T-cell (primary cell): ENCODE results near the gene SPINDOC. TPM values are rescaled to one million over a fixed set of nuclear protein-coding genes. Genes with fewer than 3 reads are reported as not detected.
"Not testable (repeated sequence)": the region's sequence is repeated elsewhere in the genome, so short reads cannot be mapped to it uniquely, and the experiment has no call there.

Experiments
- ATAC-seq, 4 experiments: fragments of 200-7000 bp in 3 of 4; fragments of 150-1000 bp in 1 of 4; cut with Tn5 transposase; replicated peaks in 1 of 4; 1 replicate in 3 of 4; 2 replicates in 1 of 4; pipeline ENCODE4 v1.10.0; 2021; ENCODE audit warnings: moderate library complexity in 3 of 4, mild to moderate bottlenecking in 2 of 4, moderate number of reproducible peaks in 1 of 4
- CTCF ChIA-PET, 2 donors: fragments of 300-600 bp; sonication (Branson Sonifier 250); formaldehyde crosslinking; loops; one replicate each; lab custom pipeline; 2022; ENCODE audit warnings: antibody characterized with exemption in 2 of 2; lab: Charles Lee
- POLR2A ChIA-PET, 2 donors: fragments of 300-600 bp; sonication (Branson Sonifier 250); formaldehyde crosslinking; loops; one replicate each; lab custom pipeline; 2022; ENCODE audit warnings: antibody characterized with exemption in 2 of 2; lab: Charles Lee
- DNase-seq, 35 experiments: peaks; one replicate each; pipeline versions ENCODE4 v3.0.0 to v3.0.0-alpha.2; 2013 to 2023
- H3K27ac ChIP-seq: one replicate; pipeline ENCODE4 v1.5.1; 2013; ENCODE audit warnings: low read length
- H3K27me3 ChIP-seq, 2 experiments: replicated peaks in 1 of 2; 1 replicate in 1 of 2; 2 replicates in 1 of 2; pipeline versions ENCODE4 v1.6.1 to v1.7.0; 2013; ENCODE audit warnings: low read length in 1 of 2, mixed read lengths in 1 of 2; ENCODE audit not compliant: control insufficient read depth in 2 of 2, insufficient read depth in 2 of 2; ENCODE audit errors: extremely low read depth in 1 of 2
- H3K36me3 ChIP-seq, 2 donors: 1 replicate in 1 of 2; 2 replicates in 1 of 2; pipeline versions ENCODE4 v1.6.1 to v1.7.0; 2013; ENCODE audit warnings: low read length in 1 of 2; ENCODE audit not compliant: control insufficient read depth in 2 of 2, insufficient read depth in 1 of 2; ENCODE audit errors: extremely low read depth in 1 of 2
- H3K4me1 ChIP-seq, 2 experiments: 1 replicate in 1 of 2; 2 replicates in 1 of 2; pipeline versions ENCODE4 v1.6.1 to v1.7.0; 2013; ENCODE audit warnings: low read length in 2 of 2, mixed read lengths in 1 of 2; ENCODE audit not compliant: insufficient read depth in 2 of 2, control insufficient read depth in 1 of 2; ENCODE audit errors: extremely low read depth in 1 of 2
- H3K4me3 ChIP-seq, 2 donors: 1 replicate in 1 of 2; 2 replicates in 1 of 2; pipeline versions ENCODE4 v1.5.1 to v1.7.0; 2013; ENCODE audit warnings: mild to moderate bottlenecking in 2 of 2, low read length in 1 of 2, moderate library complexity in 1 of 2; ENCODE audit not compliant: control insufficient read depth in 1 of 2; ENCODE audit errors: extremely low read depth in 1 of 2
- H3K9me3 ChIP-seq: 2 replicates; pipeline ENCODE4 v1.7.0; 2013
- H3K27ac Mint-ChIP-seq, 2 donors: one replicate each; pipeline ENCODE4 v1.8.0; 2020 to 2021; ENCODE audit warnings: mild to moderate bottlenecking in 2 of 2, mixed read lengths in 2 of 2
- H3K27me3 Mint-ChIP-seq, 2 donors: one replicate each; pipeline ENCODE4 v1.8.0; 2021 to 2022; ENCODE audit warnings: mixed read lengths in 2 of 2
- H3K36me3 Mint-ChIP-seq: one replicate; pipeline ENCODE4 v1.8.0; 2021; ENCODE audit warnings: mixed read lengths
- H3K4me1 Mint-ChIP-seq, 3 donors: one replicate each; pipeline ENCODE4 v1.8.0; 2020 to 2022; ENCODE audit warnings: mixed read lengths in 3 of 3, mild to moderate bottlenecking in 1 of 3
- H3K4me3 Mint-ChIP-seq, 3 donors: one replicate each; pipeline ENCODE4 v1.8.0; 2020 to 2022; ENCODE audit warnings: mild to moderate bottlenecking in 3 of 3, mixed read lengths in 3 of 3, moderate library complexity in 3 of 3
- H3K9me3 Mint-ChIP-seq, 3 donors: one replicate each; pipeline ENCODE4 v1.8.0; 2020 to 2022; ENCODE audit warnings: mixed read lengths in 3 of 3
- WGBS: methylation state at CpG from one replicate; pipeline ENCODE4 v1.1.5; 2013; ENCODE audit warnings: missing lambda C conversion rate; ENCODE audit not compliant: insufficient coverage; 5-methylcytosine and 5-hydroxymethylcytosine counted together
- total RNA-seq, 35 experiments: library from RNA in 6 of 35; stranded (reverse) in 6 of 35; fragments of 120-200 nt in 1 of 35; gene quantifications; one replicate each; pipeline versions ENCODE4 v1.2.1 to v1.2.4 and lab custom pipeline; 2013 to 2026

The SPINDOC gene
- total RNA-seq, 5 donors from 2014 or later (not counting 1 experiment from before 2014, with no cell fraction given): 8.1 to 16.1 (median 15.3) TPM

DNA sequence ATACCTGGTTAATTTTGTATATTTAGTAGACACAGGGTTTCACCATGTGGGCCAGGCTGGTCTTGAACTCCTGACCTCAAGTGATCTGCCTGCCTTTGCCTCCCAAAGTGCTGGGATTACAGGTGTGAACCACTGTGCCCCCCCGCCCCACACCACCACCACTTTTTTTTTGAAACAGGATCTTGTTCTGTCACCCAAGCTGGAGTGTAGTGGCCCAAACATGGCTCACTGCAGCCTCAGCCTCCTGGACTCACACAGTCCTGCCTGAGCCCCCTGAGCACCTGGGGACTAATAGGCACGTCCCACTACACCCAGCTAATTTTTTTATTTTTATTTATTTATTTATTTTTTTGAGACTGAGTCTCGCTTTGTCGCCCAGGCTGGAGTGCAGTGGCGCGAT is 50.4 kb downstream of the SPINDOC start:
- Histone ChIP-seq H3K4me1 (peaks cover 49 to 62% of the 10 kb centered on the region in 2 experiments), H3K36me3 (peaks cover 0 to 21% of the 10 kb centered on the region in 2 donors)
- H3K4me3 Mint-ChIP-seq, H3K9me3 Mint-ChIP-seq, H3K27ac ChIP-seq, H3K27me3 ChIP-seq, H3K4me3 ChIP-seq, POLR2A ChIA-PET, H3K27me3 Mint-ChIP-seq, ATAC-seq, H3K9me3 ChIP-seq, DNase-seq: not testable (repeated sequence)
- H3K4me1 Mint-ChIP-seq: peaks cover 60 to 73% (median 61%) of the 10 kb centered on the region in 3 donors
- peaks cover 19% of the 10 kb centered on the region for H3K36me3 Mint-ChIP-seq
- CTCF ChIA-PET: interaction anchor here in 1 of 2 donors (1.1 kb wide), 1 partner anchor 19 kb away, joined by 4 read pairs; no protein-coding TSS in a partner anchor
- H3K27ac Mint-ChIP-seq: peak overlapping the region; percentile 58 to 66
- no CpG with 5 or more reads among the region's 6 CpGs for WGBS

DNA sequence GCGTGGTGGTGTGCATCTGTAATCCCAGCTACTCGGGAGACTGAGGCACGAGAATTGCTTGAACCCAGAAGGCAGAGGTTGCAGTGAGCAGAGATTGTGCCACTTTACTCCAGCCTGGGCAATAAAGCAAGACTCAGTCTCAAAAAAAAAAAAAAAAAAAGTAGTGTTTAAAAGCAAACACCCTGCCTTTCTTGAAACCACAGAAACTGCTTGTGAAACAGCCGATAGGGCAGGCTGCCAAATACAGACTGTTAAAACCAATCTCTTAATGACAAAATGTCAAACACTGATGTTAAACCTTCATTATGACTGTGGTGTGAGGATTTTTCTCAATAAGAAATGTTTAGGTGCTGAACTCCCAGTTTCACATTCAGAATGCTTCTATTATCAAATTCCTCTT is 53.0 kb downstream of the SPINDOC start:
- 0% methylated on average over 2 of the region's 4 CpGs for WGBS
- peak; percentile 50 to 76 (median 71) for ATAC-seq

DNA sequence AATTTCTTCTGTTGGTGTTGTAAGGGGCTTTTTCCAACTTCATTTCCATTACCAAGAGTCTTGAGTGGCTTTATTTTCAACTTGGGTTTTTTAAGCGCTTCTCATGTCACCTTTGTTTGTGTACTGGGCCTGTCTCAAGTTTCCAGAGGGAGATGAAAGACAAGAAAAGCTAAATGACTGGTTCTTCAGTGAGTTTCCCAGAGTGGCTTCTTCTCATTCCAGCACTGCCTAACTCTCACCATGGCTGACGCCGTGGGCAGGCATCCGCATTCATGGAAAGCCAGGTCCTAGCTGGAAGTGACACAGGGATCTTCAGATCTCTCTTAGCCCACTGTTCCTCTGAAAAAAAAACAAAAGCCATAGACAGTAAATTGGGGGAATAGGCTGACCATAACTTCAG is 54.3 kb downstream of the SPINDOC start:
- H3K36me3 Mint-ChIP-seq: peaks cover 14% of the 10 kb centered on the region
- H3K9me3 Mint-ChIP-seq: no peaks in the 10 kb centered on the region
- Histone ChIP-seq H3K9me3 (no peaks in the 10 kb centered on the region), H3K27me3 (no peaks in the 10 kb centered on the region), H3K4me1 (peaks cover 79 to 91% of the 10 kb centered on the region in 2 experiments), H3K36me3 (peaks cover 0 to 12% of the 10 kb centered on the region in 2 donors), H3K27ac (peak overlapping the region; percentile 32), H3K4me3 (no peak overlapping the region)
- no peaks in the 10 kb centered on the region for H3K27me3 Mint-ChIP-seq
- H3K27ac Mint-ChIP-seq: peak overlapping the region; percentile 82 to 87
- ChIA-PET POLR2A (no interaction called here), CTCF (interaction anchor here in 1 of 2 donors (1.5 kb wide), 1 partner anchor 30 kb away, joined by 4 read pairs; no protein-coding TSS in a partner anchor)
- no CpG with 5 or more reads among the region's 4 CpGs for WGBS
- DNase-seq (no peak), ATAC-seq (no peak)
- H3K4me1 Mint-ChIP-seq: peaks cover 79 to 89% (median 83%) of the 10 kb centered on the region in 3 donors
- peak overlapping the region in 1 of 3 donors; percentile 82 for H3K4me3 Mint-ChIP-seq

More for the DNA sequence above, 53.0 kb downstream of the SPINDOC start:
- H3K4me3 Mint-ChIP-seq: peak overlapping the region; percentile 42 to 82 (median 53)
- H3K4me3 ChIP-seq: peak overlapping the region in 1 of 2 donors; percentile 15
- peaks cover 77 to 85% (median 80%) of the 10 kb centered on the region in 3 donors for H3K4me1 Mint-ChIP-seq
- H3K27me3 ChIP-seq: no peaks in the 10 kb centered on the region
- H3K27ac Mint-ChIP-seq: peak overlapping the region; percentile 82 to 87
- no peaks in the 10 kb centered on the region for H3K27me3 Mint-ChIP-seq
- H3K36me3 Mint-ChIP-seq: peaks cover 21% of the 10 kb centered on the region
- H3K4me1 ChIP-seq: peaks cover 73 to 83% of the 10 kb centered on the region in 2 experiments
- no peaks in the 10 kb centered on the region for H3K9me3 ChIP-seq
- peak overlapping the region; percentile 32 for H3K27ac ChIP-seq
- DNase-seq: peak; percentile 46 to 89 (median 78)
- peaks cover 0 to 18% of the 10 kb centered on the region in 2 donors for H3K36me3 ChIP-seq
- POLR2A ChIA-PET: no interaction called here
- H3K9me3 Mint-ChIP-seq: no peaks in the 10 kb centered on the region
- CTCF ChIA-PET: no interaction called here

DNA sequence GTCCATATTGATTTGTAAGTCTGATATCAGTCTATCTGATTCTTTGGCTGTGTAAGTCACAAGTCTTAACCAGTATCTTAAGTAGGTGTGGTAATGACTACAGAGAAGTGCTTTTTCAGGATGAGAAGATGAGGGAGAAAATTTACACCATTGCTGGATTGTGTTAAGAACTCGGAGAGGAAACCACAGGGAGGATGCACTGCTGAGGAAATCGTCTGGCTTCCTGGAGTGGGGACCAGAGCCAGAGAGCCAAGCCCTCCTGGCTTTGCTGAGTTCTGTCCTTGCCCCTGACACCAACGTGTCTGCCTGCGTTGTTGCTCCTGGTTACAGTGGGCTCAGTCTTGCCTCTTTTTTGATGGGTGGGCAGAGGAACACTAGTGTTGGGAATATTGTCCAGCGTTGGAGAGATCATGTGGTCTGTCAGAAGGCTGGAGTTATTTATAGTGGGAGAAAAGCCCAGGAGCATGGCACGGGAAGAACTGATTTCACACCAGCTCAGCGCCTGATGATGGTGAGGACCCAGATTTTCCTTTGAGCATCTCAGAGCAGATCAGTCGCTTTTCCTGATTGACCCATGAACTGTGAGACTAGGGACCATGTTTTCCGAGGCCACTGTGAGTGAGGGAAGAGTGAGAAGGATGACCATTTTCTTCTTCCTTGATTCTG is 55.3 kb downstream of the SPINDOC start:
- Mint-ChIP-seq H3K9me3 (no peaks in the 10 kb centered on the region), H3K4me1 (peaks cover 79 to 88% (median 83%) of the 10 kb centered on the region in 3 donors), H3K27ac (peak overlapping the region; percentile 77 to 87), H3K36me3 (peaks cover 10% of the 10 kb centered on the region), H3K27me3 (no peaks in the 10 kb centered on the region), H3K4me3 (peak overlapping the region in 2 of 3 donors; percentile 14 to 82)
- ChIA-PET POLR2A (no interaction called here), CTCF (interaction anchor here in 1 of 2 donors (0.6 kb wide), 1 partner anchor 8 kb away, joined by 7 read pairs; no protein-coding TSS in a partner anchor)
- WGBS: 58% methylated on average over 7 of the region's 9 CpGs
- Histone ChIP-seq H3K9me3 (no peaks in the 10 kb centered on the region), H3K36me3 (peaks cover 0 to 7% of the 10 kb centered on the region in 2 donors), H3K4me3 (no peak overlapping the region), H3K27ac (peak overlapping the region; percentile 78), H3K4me1 (peaks cover 80 to 93% of the 10 kb centered on the region in 2 experiments), H3K27me3 (no peaks in the 10 kb centered on the region)
- ATAC-seq (no peak), DNase-seq (no peak)

DNA sequence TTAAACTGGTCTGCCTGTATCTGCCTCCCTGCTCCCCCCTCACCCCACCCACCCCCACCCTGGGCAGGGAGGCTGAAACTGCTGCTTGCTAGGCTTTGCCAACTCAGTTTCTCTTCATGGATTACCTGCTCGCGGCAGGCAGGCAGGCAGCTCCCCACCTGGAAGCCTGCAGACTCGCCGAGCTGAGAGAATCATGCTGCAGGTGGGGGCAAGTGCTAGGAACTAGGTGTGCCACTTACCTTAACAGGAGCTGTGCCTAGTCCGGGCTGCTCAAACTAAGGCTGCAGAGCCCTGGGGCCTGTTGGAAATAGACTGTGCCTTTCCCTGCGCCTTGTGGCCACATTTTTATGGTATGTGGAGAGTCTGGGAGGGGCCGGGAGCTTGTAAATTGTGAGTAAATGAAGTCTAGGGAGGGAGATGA is 55.9 kb downstream of the SPINDOC start:
- WGBS: 57% methylated on average over 7 of the region's 7 CpGs
- Mint-ChIP-seq H3K27ac (peak overlapping the region; percentile 93), H3K27me3 (no peaks in the 10 kb centered on the region), H3K36me3 (peaks cover 10% of the 10 kb centered on the region), H3K4me3 (peak overlapping the region; percentile 55 to 82 (median 62)), H3K4me1 (peaks cover 79 to 92% (median 87%) of the 10 kb centered on the region in 3 donors), H3K9me3 (no peaks in the 10 kb centered on the region)
- DNase-seq (no peak), ATAC-seq (peak in 1 of 4 experiments; percentile 8)
- no peaks in the 10 kb centered on the region for H3K27me3 ChIP-seq
- H3K9me3 ChIP-seq: no peaks in the 10 kb centered on the region
- CTCF ChIA-PET: interaction anchor here in 1 of 2 donors (0.6 kb wide), 1 partner anchor 7 kb away, joined by 7 read pairs; no protein-coding TSS in a partner anchor
- H3K36me3 ChIP-seq: peaks cover 0 to 7% of the 10 kb centered on the region in 2 donors
- peaks cover 81 to 95% of the 10 kb centered on the region in 2 experiments for H3K4me1 ChIP-seq
- POLR2A ChIA-PET: no interaction called here
- H3K4me3 ChIP-seq: no peak overlapping the region
- peak overlapping the region; percentile 78 for H3K27ac ChIP-seq

DNA sequence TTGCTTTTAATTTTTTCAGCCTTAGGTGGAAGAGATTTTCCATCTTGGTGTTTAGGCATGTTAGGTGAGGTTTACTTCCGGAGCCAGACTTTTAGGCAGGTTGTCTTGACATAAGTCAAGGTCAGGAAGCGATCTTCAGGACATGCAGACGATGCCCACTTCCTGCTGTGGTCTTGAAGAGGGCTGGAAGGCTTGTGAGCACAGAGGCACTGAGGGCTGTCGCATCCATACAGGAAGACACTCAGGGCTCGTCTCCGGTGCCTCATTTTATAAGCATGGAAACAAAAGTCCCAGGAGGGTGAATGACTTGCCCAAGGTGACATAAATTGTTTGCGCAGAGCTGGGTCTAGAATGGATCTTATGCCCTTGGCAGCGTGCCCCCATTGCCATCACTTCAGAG is 56.4 kb downstream of the SPINDOC start:
- no peaks in the 10 kb centered on the region for H3K27me3 Mint-ChIP-seq
- H3K4me3 Mint-ChIP-seq: peak overlapping the region; percentile 55 to 82 (median 62)
- no peaks in the 10 kb centered on the region for H3K9me3 Mint-ChIP-seq
- peak; percentile 77 to 85 (median 81) for ATAC-seq
- WGBS: 18% methylated on average over 8 of the region's 8 CpGs
- CTCF ChIA-PET: no interaction called here
- no peaks in the 10 kb centered on the region for H3K9me3 ChIP-seq
- peaks cover 10% of the 10 kb centered on the region for H3K36me3 Mint-ChIP-seq
- H3K36me3 ChIP-seq: peaks cover 0 to 7% of the 10 kb centered on the region in 2 donors
- H3K27ac ChIP-seq: peak overlapping the region; percentile 78
- H3K4me3 ChIP-seq: peak overlapping the region; percentile 7 to 27
- H3K27me3 ChIP-seq: no peaks in the 10 kb centered on the region
- peak overlapping the region; percentile 93 for H3K27ac Mint-ChIP-seq
- peaks cover 81 to 90% of the 10 kb centered on the region in 2 experiments for H3K4me1 ChIP-seq
- DNase-seq: peak; percentile 14 to 79 (median 43)
- peaks cover 79 to 94% (median 92%) of the 10 kb centered on the region in 3 donors for H3K4me1 Mint-ChIP-seq
- POLR2A ChIA-PET: no interaction called here
